ENCODE results near the gene NOD2. TPM values are rescaled to one million over a fixed set of nuclear protein-coding genes. Genes with fewer than 3 reads are reported as not detected.

The NOD2 gene
- total and polyA plus RNA-seq, 2 donors (not counting 1 experiment from before 2014, with no cell fraction given), result 0.50 TPM; not detected in 1

- Histone ChIP-seq H3K36me3 (ENCODE audit: control insufficient read depth, insufficient read depth, low read length) (no peaks in the 10 kb centered on the region), H4K20me1 (ENCODE audit: control insufficient read depth, extremely low read depth, insufficient read depth, low read length) (no peaks in the 10 kb centered on the region), H3K27me3 (ENCODE audit: control insufficient read depth, insufficient read depth, low read length) (no peaks in the 10 kb centered on the region), H3K4me1 (ENCODE audit: control insufficient read depth, extremely low read depth, insufficient read depth, low read length) (no peaks in the 10 kb centered on the region), H3K9ac (ENCODE audit: insufficient read depth, low read length) (peak overlapping the region; percentile 37), H2AFZ (ENCODE audit: low read length) (peak overlapping the region; percentile 90), H3K4me2 (ENCODE audit: extremely low read depth, insufficient read depth, low read length) (peak overlapping the region; percentile 88), H3K9me3 (ENCODE audit: control insufficient read depth, insufficient read depth, low read depth, low read length) (no peaks in the 10 kb centered on the region), H3K79me2 (ENCODE audit: control insufficient read depth, insufficient read depth, low read length) (no peaks in the 10 kb centered on the region), H3K27ac (ENCODE audit: insufficient read depth, low read length) (no peak overlapping the region), H3K4me3 (replicated peaks in 1 of 4; ENCODE audit: control extremely low read depth in 1 of 4, insufficient read depth in 1 of 4, low read depth in 3 of 4, low read length in 4 of 4) (peak overlapping the region; percentile 31 to 54 (median 34))
- DNase-seq (ENCODE audit: low read depth in 2 of 2), result peak; percentile 36 to 44
- TF ChIP-seq, protein P1, sequence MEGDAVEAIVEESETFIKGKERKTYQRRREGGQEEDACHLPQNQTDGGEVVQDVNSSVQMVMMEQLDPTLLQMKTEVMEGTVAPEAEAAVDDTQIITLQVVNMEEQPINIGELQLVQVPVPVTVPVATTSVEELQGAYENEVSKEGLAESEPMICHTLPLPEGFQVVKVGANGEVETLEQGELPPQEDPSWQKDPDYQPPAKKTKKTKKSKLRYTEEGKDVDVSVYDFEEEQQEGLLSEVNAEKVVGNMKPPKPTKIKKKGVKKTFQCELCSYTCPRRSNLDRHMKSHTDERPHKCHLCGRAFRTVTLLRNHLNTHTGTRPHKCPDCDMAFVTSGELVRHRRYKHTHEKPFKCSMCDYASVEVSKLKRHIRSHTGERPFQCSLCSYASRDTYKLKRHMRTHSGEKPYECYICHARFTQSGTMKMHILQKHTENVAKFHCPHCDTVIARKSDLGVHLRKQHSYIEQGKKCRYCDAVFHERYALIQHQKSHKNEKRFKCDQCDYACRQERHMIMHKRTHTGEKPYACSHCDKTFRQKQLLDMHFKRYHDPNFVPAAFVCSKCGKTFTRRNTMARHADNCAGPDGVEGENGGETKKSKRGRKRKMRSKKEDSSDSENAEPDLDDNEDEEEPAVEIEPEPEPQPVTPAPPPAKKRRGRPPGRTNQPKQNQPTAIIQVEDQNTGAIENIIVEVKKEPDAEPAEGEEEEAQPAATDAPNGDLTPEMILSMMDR (conservative IDR thresholded peaks at IDR 0.05 in 1 of 2, IDR thresholded peaks at IDR 0.05 in 1 of 2; ENCODE audit: low read depth in 1 of 2, low read length in 2 of 2), result no peak
- TF ChIP-seq EZH2 (IDR thresholded peaks at IDR 0.05; ENCODE audit: low read length, missing control alignments), result no peak
These were observed 4.7 kb downstream of the NOD2 start for GRCh38 chr16:50697881-50698767.

- Histone ChIP-seq H3K9ac (ENCODE audit: insufficient read depth, low read length) (no peak overlapping the region), H3K27ac (ENCODE audit: insufficient read depth, low read length) (no peak overlapping the region), H2AFZ (ENCODE audit: low read length) (no peak overlapping the region), H3K9me3 (ENCODE audit: control insufficient read depth, insufficient read depth, low read depth, low read length) (no peaks in the 10 kb centered on the region), H3K4me3 (replicated peaks in 1 of 4; ENCODE audit: control extremely low read depth in 1 of 4, insufficient read depth in 1 of 4, low read depth in 3 of 4, low read length in 4 of 4) (no peak overlapping the region), H3K4me1 (ENCODE audit: control insufficient read depth, extremely low read depth, insufficient read depth, low read length) (no peaks in the 10 kb centered on the region), H3K4me2 (ENCODE audit: extremely low read depth, insufficient read depth, low read length) (no peak overlapping the region), H3K36me3 (ENCODE audit: control insufficient read depth, insufficient read depth, low read length) (no peaks in the 10 kb centered on the region), H3K79me2 (ENCODE audit: control insufficient read depth, insufficient read depth, low read length) (no peaks in the 10 kb centered on the region), H4K20me1 (ENCODE audit: control insufficient read depth, extremely low read depth, insufficient read depth, low read length) (no peaks in the 10 kb centered on the region), H3K27me3 (ENCODE audit: control insufficient read depth, insufficient read depth, low read length) (no peaks in the 10 kb centered on the region)
- TF ChIP-seq, protein P1 (conservative IDR thresholded peaks at IDR 0.05 in 1 of 2, IDR thresholded peaks at IDR 0.05 in 1 of 2; ENCODE audit: low read depth in 1 of 2, low read length in 2 of 2), result no peak
- DNase-seq (ENCODE audit: low read depth in 2 of 2), result no peak
These were observed 6.1 kb downstream of the NOD2 start for GRCh38 chr16:50699326-50700159.

- Histone ChIP-seq H3K4me1 (ENCODE audit: control insufficient read depth, extremely low read depth, insufficient read depth, low read length) (no peaks in the 10 kb centered on the region), H3K27ac (ENCODE audit: insufficient read depth, low read length) (no peak overlapping the region), H3K4me2 (ENCODE audit: extremely low read depth, insufficient read depth, low read length) (no peak overlapping the region), H3K36me3 (ENCODE audit: control insufficient read depth, insufficient read depth, low read length) (no peaks in the 10 kb centered on the region), H3K9me3 (ENCODE audit: control insufficient read depth, insufficient read depth, low read depth, low read length) (no peaks in the 10 kb centered on the region), H3K27me3 (ENCODE audit: control insufficient read depth, insufficient read depth, low read length) (no peaks in the 10 kb centered on the region), H3K4me3 (replicated peaks in 1 of 4; ENCODE audit: control extremely low read depth in 1 of 4, insufficient read depth in 1 of 4, low read depth in 3 of 4, low read length in 4 of 4) (no peak overlapping the region), H3K9ac (ENCODE audit: insufficient read depth, low read length) (no peak overlapping the region), H4K20me1 (ENCODE audit: control insufficient read depth, extremely low read depth, insufficient read depth, low read length) (no peaks in the 10 kb centered on the region), H2AFZ (ENCODE audit: low read length) (no peak overlapping the region), H3K79me2 (ENCODE audit: control insufficient read depth, insufficient read depth, low read length) (no peaks in the 10 kb centered on the region)
- no peak for DNase-seq (ENCODE audit: low read depth in 2 of 2)
- TF ChIP-seq EZH2 (IDR thresholded peaks at IDR 0.05; ENCODE audit: low read length, missing control alignments), result no peak
- TF ChIP-seq, protein P1 (conservative IDR thresholded peaks at IDR 0.05 in 1 of 2, IDR thresholded peaks at IDR 0.05 in 1 of 2; ENCODE audit: low read depth in 1 of 2, low read length in 2 of 2), result no peak
These were observed 9.3 kb downstream of the NOD2 start for GRCh38 chr16:50702725-50703124.
